ENCODE results near the gene COPS7B. TPM values are rescaled to one million over a fixed set of nuclear protein-coding genes. Genes with fewer than 3 reads are reported as not detected.
A peak's percentile ranks its signal among the peaks of the same experiment; 100 is the strongest.
"Not testable (repeated sequence)": the region's sequence is repeated elsewhere in the genome, so short reads cannot be mapped to it uniquely, and the experiment has no call there.

Gene COPS7B
- 10 to 100 TPM; 14.8 to 24.1 (median 19.4) TPM for total RNA-seq

DNA sequence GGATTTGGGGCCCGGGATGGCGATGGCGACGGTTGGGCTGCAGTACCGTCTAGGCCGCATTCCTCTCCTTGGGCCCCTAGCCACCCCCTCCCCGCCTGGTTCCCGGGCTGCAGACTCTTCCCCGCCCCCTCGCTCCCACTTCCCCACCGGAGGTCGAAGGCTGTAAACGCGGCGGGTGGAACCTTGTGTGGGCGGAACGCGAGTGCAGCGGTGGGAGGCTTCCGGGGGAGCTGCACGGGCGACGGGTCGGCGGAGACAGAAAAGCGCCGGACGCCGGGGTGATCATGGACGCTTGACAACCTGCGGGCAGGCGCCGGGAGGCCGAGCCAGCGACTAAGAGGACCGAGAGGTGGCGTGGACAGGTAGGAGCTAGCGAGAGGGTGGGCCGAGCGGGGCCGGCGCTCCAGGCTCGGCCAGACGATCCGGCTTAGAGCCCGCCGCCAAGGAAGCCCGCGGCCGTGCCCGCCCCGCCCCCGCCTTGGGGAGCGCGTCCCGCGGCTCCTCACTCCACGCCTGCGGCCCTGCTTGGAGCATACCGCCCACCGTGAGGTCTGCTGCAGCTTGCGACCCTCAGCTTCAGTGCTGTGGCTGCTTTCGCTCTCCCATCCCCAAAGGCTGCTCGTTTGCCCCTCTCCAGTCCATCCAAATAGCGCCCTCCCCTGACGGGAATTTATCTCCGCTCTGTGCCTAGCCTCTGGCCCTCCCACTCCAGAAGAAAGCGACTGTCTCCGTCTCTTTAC, at the start of gene COPS7B:
Gene COPS7B (plus strand): TSS at position 269 of the 740 bp plus-strand sequence. CDS start 2,126 bp downstream, outside the sequence.
- Histone ChIP-seq H3K9me3 (no peaks in the 10 kb centered on the region), H3K4me1 (peaks cover 40 to 53% of the 10 kb centered on the region in 2 donors), H3K36me3 (peaks cover 0 to 8% of the 10 kb centered on the region in 2 donors), H3K27me3 (no peaks in the 10 kb centered on the region), H3K4me3 (peak within 1 kb of the TSS; percentile 71 to 100 (median 90)), H3K27ac (peak within 1 kb of the TSS; percentile 52 to 91 (median 81))
- intact Hi-C loops (cut with DNase I; ENCODE audit: low total_unique reads) (loop anchor here (2.0 to 10.0 kb wide), 2 partner anchors 174 to 1468 kb away; partner anchors contain the start of genes ATG16L1 and DIS3L2), in situ Hi-C loops (cut with MboI; ENCODE audit: low sequenced_read_pairs in 4 of 4) (loop anchor here in 1 of 4 donors (10.0 kb wide), 1 partner anchor 322 kb away; the partner anchor contains the start of gene NCL)
- DNase-seq (peak; percentile 58 to 63), ATAC-seq (peak; percentile 75 to 81)
- TF ChIP-seq POLR2A (IDR thresholded peaks at IDR 0.05): no peak
- TF ChIP-seq, protein P1, sequence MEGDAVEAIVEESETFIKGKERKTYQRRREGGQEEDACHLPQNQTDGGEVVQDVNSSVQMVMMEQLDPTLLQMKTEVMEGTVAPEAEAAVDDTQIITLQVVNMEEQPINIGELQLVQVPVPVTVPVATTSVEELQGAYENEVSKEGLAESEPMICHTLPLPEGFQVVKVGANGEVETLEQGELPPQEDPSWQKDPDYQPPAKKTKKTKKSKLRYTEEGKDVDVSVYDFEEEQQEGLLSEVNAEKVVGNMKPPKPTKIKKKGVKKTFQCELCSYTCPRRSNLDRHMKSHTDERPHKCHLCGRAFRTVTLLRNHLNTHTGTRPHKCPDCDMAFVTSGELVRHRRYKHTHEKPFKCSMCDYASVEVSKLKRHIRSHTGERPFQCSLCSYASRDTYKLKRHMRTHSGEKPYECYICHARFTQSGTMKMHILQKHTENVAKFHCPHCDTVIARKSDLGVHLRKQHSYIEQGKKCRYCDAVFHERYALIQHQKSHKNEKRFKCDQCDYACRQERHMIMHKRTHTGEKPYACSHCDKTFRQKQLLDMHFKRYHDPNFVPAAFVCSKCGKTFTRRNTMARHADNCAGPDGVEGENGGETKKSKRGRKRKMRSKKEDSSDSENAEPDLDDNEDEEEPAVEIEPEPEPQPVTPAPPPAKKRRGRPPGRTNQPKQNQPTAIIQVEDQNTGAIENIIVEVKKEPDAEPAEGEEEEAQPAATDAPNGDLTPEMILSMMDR (IDR thresholded peaks at IDR 0.05 in 4 of 5, conservative IDR thresholded peaks at IDR 0.05 in 1 of 5): peak; percentile 6 to 46 (median 23)

DNA sequence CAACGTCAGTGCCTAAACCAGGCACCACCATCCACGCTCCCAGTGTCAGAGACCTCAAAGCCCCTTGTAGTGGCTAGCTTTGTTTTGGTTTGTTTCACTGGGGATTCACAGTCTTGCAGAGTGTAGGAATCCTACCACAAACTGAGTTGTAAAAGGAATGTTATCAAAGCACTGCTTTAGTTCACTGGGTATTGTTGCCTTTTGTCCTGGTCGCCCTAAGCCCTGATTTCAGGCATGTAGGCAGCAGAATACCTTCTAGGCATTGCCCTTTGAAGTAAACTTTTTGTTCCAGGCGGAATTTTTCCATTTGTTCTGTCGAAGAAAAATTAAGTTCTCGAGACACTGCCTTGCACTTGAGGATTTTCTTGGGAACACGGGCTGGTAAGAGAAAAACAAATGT, 48.5 kb upstream of the COPS7B start:
- Histone ChIP-seq H3K9me3 (no peaks in the 10 kb centered on the region), H3K4me3 (no peak overlapping the region), H3K36me3 (peaks cover 0 to 34% of the 10 kb centered on the region in 2 donors), H3K27ac (no peak overlapping the region), H3K27me3 (no peaks in the 10 kb centered on the region), H3K4me1 (no peaks in the 10 kb centered on the region)
- intact Hi-C loops (cut with DNase I; ENCODE audit: low total_unique reads): no loop called here
- DNase-seq (no peak), ATAC-seq (no peak)
- TF ChIP-seq, protein P1 (IDR thresholded peaks at IDR 0.05 in 4 of 5, conservative IDR thresholded peaks at IDR 0.05 in 1 of 5): no peak
- TF ChIP-seq POLR2A (IDR thresholded peaks at IDR 0.05): no peak
- in situ Hi-C loops (cut with MboI; ENCODE audit: low sequenced_read_pairs in 4 of 4): no loop called here

GRCh38 chr2:231743376-231744116, 42.7 kb upstream of the COPS7B start:
- no peaks in the 10 kb centered on the region for H3K27me3 ChIP-seq
- in situ Hi-C loops (cut with MboI; ENCODE audit: low sequenced_read_pairs in 4 of 4): no loop called here
- no peaks in the 10 kb centered on the region for H3K36me3 ChIP-seq
- no peaks in the 10 kb centered on the region for H3K4me1 ChIP-seq
- TF ChIP-seq, protein P1 (IDR thresholded peaks at IDR 0.05 in 4 of 5, conservative IDR thresholded peaks at IDR 0.05 in 1 of 5): no peak
- no peak for TF ChIP-seq POLR2A (IDR thresholded peaks at IDR 0.05)
- H3K9me3 ChIP-seq: no peaks in the 10 kb centered on the region
- intact Hi-C loops (cut with DNase I; ENCODE audit: low total_unique reads): no loop called here
- ATAC-seq (no peak), DNase-seq (no peak)
- H3K27ac ChIP-seq: no peak overlapping the region
- H3K4me3 ChIP-seq: no peak overlapping the region

DNA sequence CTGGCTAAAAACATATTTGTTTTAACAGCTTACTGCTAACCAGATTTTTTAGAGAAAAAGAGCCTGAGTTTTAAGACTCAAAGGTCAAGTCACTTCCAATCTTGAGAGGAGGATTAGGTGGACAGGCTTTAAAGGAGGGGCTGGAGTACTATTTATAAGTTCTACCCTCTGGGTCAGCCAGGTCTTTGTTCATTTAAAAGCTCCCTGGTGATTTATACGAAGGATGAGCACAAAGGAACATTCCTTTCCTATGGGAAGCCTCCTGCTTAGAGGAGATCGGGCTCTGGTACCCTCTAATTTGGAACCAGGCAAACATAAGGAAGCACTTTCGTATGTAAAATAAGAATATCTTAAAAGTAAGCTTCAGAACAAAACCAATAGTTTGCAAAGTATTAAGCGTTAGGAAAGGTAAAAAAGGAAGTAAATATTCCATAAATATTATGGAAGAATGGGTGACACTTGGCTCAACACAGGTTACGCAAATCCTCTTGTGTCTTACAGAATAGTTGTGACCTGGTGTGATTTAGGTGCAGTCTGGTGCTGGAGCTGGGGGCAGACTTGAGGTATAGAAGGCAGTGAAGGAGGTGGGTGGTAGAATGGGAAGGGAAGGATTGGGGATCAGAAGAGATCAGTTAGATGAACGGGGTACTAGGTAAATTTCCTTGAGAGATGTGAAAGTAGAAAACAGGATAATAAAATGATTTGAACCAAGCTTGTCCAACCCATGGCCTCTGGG, 40.8 kb upstream of the COPS7B start:
- no peak for ATAC-seq
- Histone ChIP-seq H3K4me3 (no peak overlapping the region), H3K9me3 (no peaks in the 10 kb centered on the region), H3K36me3 (no peaks in the 10 kb centered on the region), H3K4me1 (no peaks in the 10 kb centered on the region), H3K27me3 (no peaks in the 10 kb centered on the region), H3K27ac (no peak overlapping the region)
- in situ Hi-C loops (cut with MboI; ENCODE audit: low sequenced_read_pairs in 4 of 4) (no loop called here), intact Hi-C loops (cut with DNase I; ENCODE audit: low total_unique reads) (no loop called here)
- no peak for TF ChIP-seq POLR2A (IDR thresholded peaks at IDR 0.05)
- TF ChIP-seq, protein P1 (IDR thresholded peaks at IDR 0.05 in 4 of 5, conservative IDR thresholded peaks at IDR 0.05 in 1 of 5): no peak
- DNase-seq: no peak

DNA sequence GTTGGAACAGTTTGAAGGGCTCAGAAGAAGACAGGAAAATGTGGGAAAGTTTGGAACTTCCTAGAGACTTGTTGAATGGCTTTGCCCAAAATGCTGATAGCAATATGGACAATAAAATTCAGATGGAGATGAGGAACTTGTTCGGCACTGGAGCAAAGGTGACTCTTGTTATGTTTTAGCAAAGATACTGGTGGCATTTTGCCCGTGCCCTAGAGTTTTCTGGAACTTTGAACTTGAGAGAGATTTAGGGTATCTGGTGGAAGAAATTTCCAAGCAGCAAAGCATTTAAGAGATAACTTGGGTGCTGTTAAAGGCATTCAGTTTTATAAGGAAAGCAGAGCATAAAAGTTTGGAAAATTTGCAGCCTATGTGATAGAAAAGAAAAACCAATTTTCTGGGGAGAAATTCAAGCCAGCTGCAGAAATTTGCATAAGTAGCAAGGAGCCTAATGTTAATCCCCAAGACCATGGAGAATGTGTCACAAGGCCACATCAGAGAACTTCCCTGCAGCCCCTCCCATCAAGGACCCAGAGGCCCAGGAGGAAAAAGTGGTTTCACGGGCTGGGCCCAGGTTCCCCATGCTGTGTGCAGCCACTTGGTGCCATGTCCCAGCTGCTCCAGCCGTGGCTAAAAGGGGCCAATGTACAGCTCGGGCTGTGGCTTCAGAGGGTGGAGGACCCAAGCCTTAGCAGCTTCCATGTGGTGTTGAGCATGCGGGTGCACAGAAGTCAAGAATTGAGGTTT, 37.9 kb upstream of the COPS7B start:
- H3K4me1 ChIP-seq; intact Hi-C loops (cut with DNase I; ENCODE audit: low total_unique reads): not testable (repeated sequence)

GRCh38 chr2:231749016-231749415, 37.2 kb upstream of the COPS7B start:
- in situ Hi-C loops (cut with MboI; ENCODE audit: low sequenced_read_pairs in 4 of 4); H3K36me3 ChIP-seq; H3K4me1 ChIP-seq; ATAC-seq; DNase-seq; H3K9me3 ChIP-seq; H3K27me3 ChIP-seq; H3K4me3 ChIP-seq; H3K27ac ChIP-seq; intact Hi-C loops (cut with DNase I; ENCODE audit: low total_unique reads): not testable (repeated sequence)

More for the DNA sequence above, 37.9 kb upstream of the COPS7B start:
- H3K9me3 ChIP-seq; in situ Hi-C loops (cut with MboI; ENCODE audit: low sequenced_read_pairs in 4 of 4); ATAC-seq; H3K36me3 ChIP-seq; H3K4me3 ChIP-seq; H3K27ac ChIP-seq; DNase-seq; H3K27me3 ChIP-seq: not testable (repeated sequence)
